IMR-90 (cell line): ENCODE measurements around the gene ITCH.

ENCODE experiments used
- MAFK ChIP-seq: IDR thresholded peaks from 2 replicates; pipeline ENCODE4 v1.6.1; 2012; ENCODE audit warnings: low read depth, low read length, improper control_type of control experiment
- RFX5 ChIP-seq: IDR thresholded peaks from 2 replicates; pipeline ENCODE4 v1.8.0; 2012; ENCODE audit warnings: low read depth, mild to moderate bottlenecking, low read length, moderate library complexity
- SMC3 ChIP-seq: fragments of 150-350 bp; IDR thresholded peaks from 2 replicates; pipeline ENCODE4 v1.6.1; 2016; ENCODE audit warnings: low read depth, mild to moderate bottlenecking, antibody characterized with exemption, low read length, moderate library complexity
- TF ChIP-seq, protein P1 (sequence below): fragments of 150-350 bp; IDR thresholded peaks from 2 replicates; pipeline ENCODE4 v1.6.1; 2017; ENCODE audit warnings: mild to moderate bottlenecking, antibody characterized with exemption, low read length, low read depth
- TF ChIP-seq, protein P2 (sequence below): conservative IDR thresholded peaks from 2 replicates; pipeline ENCODE4 v1.5.1; 2012; ENCODE audit warnings: mild to moderate bottlenecking, low read depth, low read length, improper control_type of control experiment

DNA sequence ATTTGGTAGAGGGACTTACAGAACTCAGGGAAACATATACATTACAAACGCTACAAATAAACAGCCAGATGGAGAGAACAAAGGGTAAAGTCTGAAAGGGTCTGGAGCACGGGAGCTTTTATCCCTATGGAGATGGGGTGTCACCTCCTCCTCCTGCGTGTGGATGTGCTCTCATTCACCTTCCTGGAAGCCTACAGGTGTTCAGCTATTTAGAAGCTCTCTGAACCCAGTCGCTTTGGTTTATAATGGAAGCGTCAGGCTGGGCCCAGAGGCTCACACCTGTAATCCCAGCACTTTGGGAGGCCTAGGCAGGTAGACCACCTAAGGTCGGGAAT, 17.7 kb upstream of the ITCH start:
- TF ChIP-seq RFX5 (no peak), SMC3 (no peak), MAFK (no peak)
- TF ChIP-seq, protein P1, sequence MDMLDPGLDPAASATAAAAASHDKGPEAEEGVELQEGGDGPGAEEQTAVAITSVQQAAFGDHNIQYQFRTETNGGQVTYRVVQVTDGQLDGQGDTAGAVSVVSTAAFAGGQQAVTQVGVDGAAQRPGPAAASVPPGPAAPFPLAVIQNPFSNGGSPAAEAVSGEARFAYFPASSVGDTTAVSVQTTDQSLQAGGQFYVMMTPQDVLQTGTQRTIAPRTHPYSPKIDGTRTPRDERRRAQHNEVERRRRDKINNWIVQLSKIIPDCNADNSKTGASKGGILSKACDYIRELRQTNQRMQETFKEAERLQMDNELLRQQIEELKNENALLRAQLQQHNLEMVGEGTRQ: no peak
- TF ChIP-seq, protein P2, sequence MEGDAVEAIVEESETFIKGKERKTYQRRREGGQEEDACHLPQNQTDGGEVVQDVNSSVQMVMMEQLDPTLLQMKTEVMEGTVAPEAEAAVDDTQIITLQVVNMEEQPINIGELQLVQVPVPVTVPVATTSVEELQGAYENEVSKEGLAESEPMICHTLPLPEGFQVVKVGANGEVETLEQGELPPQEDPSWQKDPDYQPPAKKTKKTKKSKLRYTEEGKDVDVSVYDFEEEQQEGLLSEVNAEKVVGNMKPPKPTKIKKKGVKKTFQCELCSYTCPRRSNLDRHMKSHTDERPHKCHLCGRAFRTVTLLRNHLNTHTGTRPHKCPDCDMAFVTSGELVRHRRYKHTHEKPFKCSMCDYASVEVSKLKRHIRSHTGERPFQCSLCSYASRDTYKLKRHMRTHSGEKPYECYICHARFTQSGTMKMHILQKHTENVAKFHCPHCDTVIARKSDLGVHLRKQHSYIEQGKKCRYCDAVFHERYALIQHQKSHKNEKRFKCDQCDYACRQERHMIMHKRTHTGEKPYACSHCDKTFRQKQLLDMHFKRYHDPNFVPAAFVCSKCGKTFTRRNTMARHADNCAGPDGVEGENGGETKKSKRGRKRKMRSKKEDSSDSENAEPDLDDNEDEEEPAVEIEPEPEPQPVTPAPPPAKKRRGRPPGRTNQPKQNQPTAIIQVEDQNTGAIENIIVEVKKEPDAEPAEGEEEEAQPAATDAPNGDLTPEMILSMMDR: no peak
